HEK293 (cell line): ENCODE results near the gene ID1.

ENCODE experiments used
- BCL11B ChIP-seq: fragments of 450-650 bp; formaldehyde crosslinking; IDR thresholded peaks from 2 replicates; pipeline ENCODE4 v1.5.1; 2016; ENCODE audit warnings: low read depth, missing biosample characterization, missing genetic modification characterization
- BCL6B ChIP-seq: fragments of 450-650 bp; formaldehyde crosslinking; IDR thresholded peaks from 2 replicates; pipeline ENCODE4 v1.5.1; 2017; ENCODE audit warnings: missing biosample characterization, missing genetic modification characterization
- EGR2 ChIP-seq: fragments of 450-650 bp; formaldehyde crosslinking; IDR thresholded peaks from 2 replicates; pipeline ENCODE4 v1.5.1; 2016; ENCODE audit warnings: low read depth, missing biosample characterization, missing genetic modification characterization
- FEZF1 ChIP-seq: fragments of 450-650 bp; formaldehyde crosslinking; IDR thresholded peaks from 2 replicates; pipeline ENCODE4 v1.5.1; 2016; ENCODE audit warnings: missing biosample characterization, missing genetic modification characterization
- GLI2 ChIP-seq: fragments of 450-650 bp; formaldehyde crosslinking; IDR thresholded peaks from 2 replicates; pipeline ENCODE4; 2017; ENCODE audit warnings: missing biosample characterization, missing genetic modification characterization, low read depth, borderline replicate concordance
- HIC1 ChIP-seq: fragments of 450-650 bp; formaldehyde crosslinking; IDR thresholded peaks from 2 replicates; pipeline ENCODE4 v1.5.1; 2016; ENCODE audit warnings: missing biosample characterization, missing genetic modification characterization
- KLF16 ChIP-seq: fragments of 450-650 bp; formaldehyde crosslinking; IDR thresholded peaks from 2 replicates; pipeline ENCODE4 v1.5.1; 2017; ENCODE audit warnings: missing biosample characterization, missing genetic modification characterization
- KLF17 ChIP-seq: fragments of 450-650 bp; formaldehyde crosslinking; IDR thresholded peaks from 2 replicates; pipeline ENCODE4 v1.5.1; 2016; ENCODE audit warnings: missing biosample characterization, missing genetic modification characterization
- KLF7 ChIP-seq: fragments of 450-650 bp; formaldehyde crosslinking; IDR thresholded peaks from 2 replicates; pipeline ENCODE4 v1.5.1; 2016; ENCODE audit warnings: missing biosample characterization, missing genetic modification characterization, borderline replicate concordance
- OVOL3 ChIP-seq: fragments of 450-650 bp; formaldehyde crosslinking; IDR thresholded peaks from 2 replicates; pipeline ENCODE4 v1.5.1; 2016; ENCODE audit warnings: missing biosample characterization, missing genetic modification characterization
- SCRT1 ChIP-seq: fragments of 450-650 bp; formaldehyde crosslinking; IDR thresholded peaks from 2 replicates; pipeline ENCODE4 v1.5.1; 2016; ENCODE audit warnings: missing biosample characterization, missing genetic modification characterization, borderline replicate concordance
- TCF7L2 ChIP-seq: IDR thresholded peaks from 2 replicates; pipeline ENCODE4 v1.6.1; 2011; ENCODE audit warnings: low read depth, mild to moderate bottlenecking, inconsistent platforms, low read length, moderate library complexity, borderline replicate concordance
- ZBTB6 ChIP-seq: fragments of 450-650 bp; formaldehyde crosslinking; IDR thresholded peaks from 2 replicates; pipeline ENCODE4 v1.5.1; 2017; ENCODE audit warnings: missing biosample characterization, missing genetic modification characterization
- ZFHX2 ChIP-seq: fragments of 450-650 bp; formaldehyde crosslinking; conservative IDR thresholded peaks from 2 replicates; pipeline ENCODE4 v1.5.1; 2016; ENCODE audit warnings: missing biosample characterization, missing genetic modification characterization
- ZNF148 ChIP-seq: fragments of 450-650 bp; formaldehyde crosslinking; IDR thresholded peaks from 2 replicates; pipeline ENCODE4 v1.5.0; 2017; ENCODE audit warnings: missing biosample characterization, missing genetic modification characterization, borderline replicate concordance
- ZNF16 ChIP-seq: fragments of 450-650 bp; formaldehyde crosslinking; IDR thresholded peaks from 2 replicates; pipeline ENCODE4 v1.5.1; 2016; ENCODE audit warnings: low read depth, missing biosample characterization, missing genetic modification characterization
- ZNF169 ChIP-seq: fragments of 450-650 bp; formaldehyde crosslinking; IDR thresholded peaks from 2 replicates; pipeline ENCODE4 v1.5.1; 2016; ENCODE audit warnings: missing biosample characterization, missing genetic modification characterization
- ZNF274 ChIP-seq, 2 experiments: fragments of 200-500 bp in 1 of 2; fragments of 450-650 bp in 1 of 2; sonication (Bioruptor generic) in 1 of 2; formaldehyde crosslinking in 1 of 2; IDR thresholded peaks; 2 replicates each; pipeline versions ENCODE4 v1.5.1 to v1.6.1; 2014 to 2016; ENCODE audit warnings: borderline replicate concordance in 1 of 2, inconsistent platforms in 1 of 2, low read length in 1 of 2, missing biosample characterization in 1 of 2, missing genetic modification characterization in 1 of 2
- ZNF354C ChIP-seq: fragments of 450-650 bp; formaldehyde crosslinking; IDR thresholded peaks from 2 replicates; pipeline ENCODE4 v1.5.1; 2016; ENCODE audit warnings: missing biosample characterization, missing genetic modification characterization, low read depth, borderline replicate concordance
- ZNF366 ChIP-seq: fragments of 450-650 bp; formaldehyde crosslinking; conservative IDR thresholded peaks from 2 replicates; pipeline ENCODE4 v1.5.1; 2016; ENCODE audit warnings: missing biosample characterization, missing genetic modification characterization
- ZNF501 ChIP-seq: fragments of 450-650 bp; formaldehyde crosslinking; IDR thresholded peaks from 2 replicates; pipeline ENCODE4 v1.5.1; 2016; ENCODE audit warnings: missing biosample characterization, missing genetic modification characterization
- ZNF510 ChIP-seq: fragments of 450-650 bp; formaldehyde crosslinking; IDR thresholded peaks from 2 replicates; pipeline ENCODE4 v1.5.1; 2018; ENCODE audit warnings: mild to moderate bottlenecking, missing genetic modification characterization, missing biosample characterization; ENCODE audit not compliant: insufficient replicate concordance
- ZNF514 ChIP-seq: fragments of 450-650 bp; formaldehyde crosslinking; IDR thresholded peaks from 2 replicates; pipeline ENCODE4 v1.5.1; 2016; ENCODE audit warnings: missing biosample characterization, missing genetic modification characterization
- ZNF571 ChIP-seq: fragments of 450-650 bp; formaldehyde crosslinking; IDR thresholded peaks from 2 replicates; pipeline ENCODE4 v1.5.0; 2017; ENCODE audit warnings: missing biosample characterization, missing genetic modification characterization
- ZNF621 ChIP-seq: fragments of 450-650 bp; formaldehyde crosslinking; IDR thresholded peaks from 2 replicates; pipeline ENCODE4 v1.5.1; 2017; ENCODE audit warnings: missing biosample characterization, missing genetic modification characterization
- ZNF654 ChIP-seq: fragments of 450-650 bp; formaldehyde crosslinking; IDR thresholded peaks from 2 replicates; pipeline ENCODE4 v1.5.1; 2016; ENCODE audit warnings: low read depth, missing biosample characterization, missing genetic modification characterization
- ZSCAN16 ChIP-seq: fragments of 450-650 bp; formaldehyde crosslinking; IDR thresholded peaks from 2 replicates; pipeline ENCODE4 v1.5.1; 2016; ENCODE audit warnings: missing biosample characterization, missing genetic modification characterization
- ZSCAN18 ChIP-seq: fragments of 450-650 bp; formaldehyde crosslinking; IDR thresholded peaks from 2 replicates; pipeline ENCODE4 v1.5.1; 2016; ENCODE audit warnings: missing biosample characterization, missing genetic modification characterization

ID1 gene

GRCh38 chr20:31572701-31573554 is 32.2 kb upstream of the ID1 start (continued):
- TF ChIP-seq HIC1 (tag by site-specific recombination) (peak; percentile 97), ZNF354C (no peak), ZSCAN16 (no peak), ZFHX2 (tag by site-specific recombination) (peak; percentile 80), GLI2 (tag by site-specific recombination) (no peak), TCF7L2 (no peak), ZNF274 (IDR thresholded peaks at IDR 0.05; ENCODE audit: low read length) (no peak), ZNF274 (tag by site-specific recombination; IDR thresholded peaks at IDR 0.05; ENCODE audit: borderline replicate concordance) (no peak), ZNF621 (tag by site-specific recombination) (no peak), ZNF16 (tag by site-specific recombination) (no peak), EGR2 (peak; percentile 84), KLF7 (tag by site-specific recombination) (peak; percentile 71; the same call in 1 of the 2 replicates), ZNF501 (tag by site-specific recombination) (peak; percentile 71; the same call in 1 of the 2 replicates), KLF16 (tag by site-specific recombination) (peak; percentile 50; the same call in 1 of the 2 replicates), ZNF148 (tag by site-specific recombination) (no peak), ZNF366 (tag by site-specific recombination) (peak; percentile 80), FEZF1 (tag by site-specific recombination) (peak; percentile 67), ZNF654 (no peak), ZSCAN18 (tag by site-specific recombination) (no peak), ZNF514 (no peak), SCRT1 (tag by site-specific recombination) (no peak), OVOL3 (tag by site-specific recombination) (no peak), ZNF571 (no peak), ZNF510 (tag by site-specific recombination) (no peak), ZNF169 (no peak), BCL11B (tag by site-specific recombination) (0 out of 2 replicates have a peak, but pooled peaks have one; percentile 12), ZBTB6 (tag by site-specific recombination) (peak; percentile 65; the same call in 1 of the 2 replicates), BCL6B (tag by site-specific recombination) (no peak), KLF17 (tag by site-specific recombination) (peak; percentile 84)
